ENCODE measurements around the gene TNRC18. TPM values are rescaled to one million over a fixed set of nuclear protein-coding genes. Genes with fewer than 3 reads are reported as not detected.

TNRC18 gene
- polyA plus RNA-seq, 1 donor from 2014 or later = 23.6 TPM

- Histone ChIP-seq H3K4me3 (ENCODE audit: low read length) (no peak overlapping the region), H2AFZ (ENCODE audit: low read depth, low read length) (no peak overlapping the region), H3K4me2 (ENCODE audit: low read length) (no peak overlapping the region), H3K36me3 (ENCODE audit: insufficient read depth, low read length) (no peaks in the 10 kb centered on the region), H3K27me3 (ENCODE audit: insufficient read depth, low read depth, low read length) (no peaks in the 10 kb centered on the region), H3K79me2 (replicated peaks; ENCODE audit: insufficient read depth, low read length) (no peaks in the 10 kb centered on the region), H3K9ac (ENCODE audit: low read length) (no peak overlapping the region), H3K9me2 (ENCODE audit: insufficient read depth, low read length) (no peaks in the 10 kb centered on the region), H3K9me3 (ENCODE audit: low read length) (peaks cover 2% of the 10 kb centered on the region), H3K27ac (ENCODE audit: low read length) (no peak overlapping the region), H3F3A (ENCODE audit: insufficient read depth, low read length, poor library complexity, severe bottlenecking) (no peaks in the 10 kb centered on the region), H4K20me1 (ENCODE audit: insufficient read depth) (no peaks in the 10 kb centered on the region)
- TF ChIP-seq CTCF (IDR thresholded peaks at IDR 0.05; ENCODE audit: poor library complexity, severe bottlenecking) (no peak), EP300 (conservative IDR thresholded peaks at IDR 0.05; ENCODE audit: poor library complexity, severe bottlenecking) (no peak), POLR2AphosphoS5 (IDR thresholded peaks at IDR 0.05) (no peak), TAF1 (IDR thresholded peaks at IDR 0.05; ENCODE audit: low read depth) (no peak), REST (IDR thresholded peaks at IDR 0.05; ENCODE audit: borderline replicate concordance) (no peak), RAD21 (conservative IDR thresholded peaks at IDR 0.05) (no peak), EZH2 (IDR thresholded peaks at IDR 0.05; ENCODE audit: borderline replicate concordance, insufficient read depth, low read length, poor library complexity, severe bottlenecking) (no peak), SMC3 (conservative IDR thresholded peaks at IDR 0.05; ENCODE audit: poor library complexity) (no peak)
Observed at GRCh38 chr7:5320802-5321396, 102.7 kb downstream of the TNRC18 start.

GRCh38 chr7:5320391-5320790 is 103.2 kb downstream of the TNRC18 start:
- H3K9me3 ChIP-seq (ENCODE audit: low read length) = peaks cover 2% of the 10 kb centered on the region
- no peak overlapping the region for H3K4me3 ChIP-seq (ENCODE audit: low read length)

More at GRCh38 chr7:5320391-5320790, 103.2 kb downstream of the TNRC18 start:
- Histone ChIP-seq H2AFZ (ENCODE audit: low read depth, low read length) (no peak overlapping the region), H3K4me2 (ENCODE audit: low read length) (no peak overlapping the region), H3K27ac (ENCODE audit: low read length) (no peak overlapping the region), H3K79me2 (replicated peaks; ENCODE audit: insufficient read depth, low read length) (no peaks in the 10 kb centered on the region), H3K9ac (ENCODE audit: low read length) (no peak overlapping the region), H3K36me3 (ENCODE audit: insufficient read depth, low read length) (no peaks in the 10 kb centered on the region), H3K9me2 (ENCODE audit: insufficient read depth, low read length) (no peaks in the 10 kb centered on the region), H4K20me1 (ENCODE audit: insufficient read depth) (no peaks in the 10 kb centered on the region), H3K27me3 (ENCODE audit: insufficient read depth, low read depth, low read length) (no peaks in the 10 kb centered on the region), H3F3A (ENCODE audit: insufficient read depth, low read length, poor library complexity, severe bottlenecking) (no peaks in the 10 kb centered on the region)
- TF ChIP-seq EP300 (conservative IDR thresholded peaks at IDR 0.05; ENCODE audit: poor library complexity, severe bottlenecking) = no peak
- TF ChIP-seq POLR2AphosphoS5 (IDR thresholded peaks at IDR 0.05) = no peak
- TF ChIP-seq REST (IDR thresholded peaks at IDR 0.05; ENCODE audit: borderline replicate concordance) = no peak
- TF ChIP-seq SMC3 (conservative IDR thresholded peaks at IDR 0.05; ENCODE audit: poor library complexity) = no peak
- TF ChIP-seq MXI1 (conservative IDR thresholded peaks at IDR 0.05; ENCODE audit: poor library complexity, severe bottlenecking) = no peak
- no peak for TF ChIP-seq TAF1 (IDR thresholded peaks at IDR 0.05; ENCODE audit: low read depth)
- no peak for TF ChIP-seq EZH2 (IDR thresholded peaks at IDR 0.05; ENCODE audit: borderline replicate concordance, insufficient read depth, low read length, poor library complexity, severe bottlenecking)
- TF ChIP-seq CTCF (IDR thresholded peaks at IDR 0.05; ENCODE audit: poor library complexity, severe bottlenecking) = no peak
- no peak for TF ChIP-seq RAD21 (conservative IDR thresholded peaks at IDR 0.05)
